AG10803 (cell line): ENCODE measurements around the gene ID4.
A peak's percentile ranks its signal among the peaks of the same experiment; 100 is the strongest.

Experiments used
- DNase-seq: peaks from one replicate; pipeline ENCODE4 v3.0.0; 2010; ENCODE audit warnings: low read depth
- H3K4me3 ChIP-seq: 2 replicates; pipeline ENCODE4 v1.5.1; 2011; ENCODE audit warnings: mild to moderate bottlenecking, low read length, control low read depth
- TF ChIP-seq, protein P1 (sequence below): conservative IDR thresholded peaks from 2 replicates; pipeline ENCODE4 v1.5.1; 2011; ENCODE audit warnings: mild to moderate bottlenecking, low read length, control low read depth, inconsistent platforms

Gene ID4

DNA sequence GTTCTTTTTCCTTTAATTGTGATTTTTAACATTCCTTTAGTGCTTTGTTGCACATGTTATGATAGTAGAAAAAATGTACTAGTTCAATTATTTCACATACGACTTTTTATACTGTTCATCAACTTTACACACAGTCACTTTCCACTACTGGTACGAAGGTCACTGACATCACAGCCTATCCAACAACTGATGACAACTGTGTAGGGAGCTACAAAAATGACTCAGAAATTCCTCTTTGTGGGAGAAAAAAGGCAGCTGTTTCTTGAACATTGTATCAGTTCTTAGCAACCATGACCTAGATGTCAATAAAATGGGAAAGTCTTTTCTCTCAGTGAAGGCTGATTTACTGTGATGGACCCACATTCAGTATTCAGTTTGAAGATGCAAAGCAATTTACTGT, 7.0 kb upstream of the ID4 start:
- TF ChIP-seq, protein P1, sequence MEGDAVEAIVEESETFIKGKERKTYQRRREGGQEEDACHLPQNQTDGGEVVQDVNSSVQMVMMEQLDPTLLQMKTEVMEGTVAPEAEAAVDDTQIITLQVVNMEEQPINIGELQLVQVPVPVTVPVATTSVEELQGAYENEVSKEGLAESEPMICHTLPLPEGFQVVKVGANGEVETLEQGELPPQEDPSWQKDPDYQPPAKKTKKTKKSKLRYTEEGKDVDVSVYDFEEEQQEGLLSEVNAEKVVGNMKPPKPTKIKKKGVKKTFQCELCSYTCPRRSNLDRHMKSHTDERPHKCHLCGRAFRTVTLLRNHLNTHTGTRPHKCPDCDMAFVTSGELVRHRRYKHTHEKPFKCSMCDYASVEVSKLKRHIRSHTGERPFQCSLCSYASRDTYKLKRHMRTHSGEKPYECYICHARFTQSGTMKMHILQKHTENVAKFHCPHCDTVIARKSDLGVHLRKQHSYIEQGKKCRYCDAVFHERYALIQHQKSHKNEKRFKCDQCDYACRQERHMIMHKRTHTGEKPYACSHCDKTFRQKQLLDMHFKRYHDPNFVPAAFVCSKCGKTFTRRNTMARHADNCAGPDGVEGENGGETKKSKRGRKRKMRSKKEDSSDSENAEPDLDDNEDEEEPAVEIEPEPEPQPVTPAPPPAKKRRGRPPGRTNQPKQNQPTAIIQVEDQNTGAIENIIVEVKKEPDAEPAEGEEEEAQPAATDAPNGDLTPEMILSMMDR: no peak
- peak; percentile 31 for DNase-seq
- no peak overlapping the region for H3K4me3 ChIP-seq

DNA sequence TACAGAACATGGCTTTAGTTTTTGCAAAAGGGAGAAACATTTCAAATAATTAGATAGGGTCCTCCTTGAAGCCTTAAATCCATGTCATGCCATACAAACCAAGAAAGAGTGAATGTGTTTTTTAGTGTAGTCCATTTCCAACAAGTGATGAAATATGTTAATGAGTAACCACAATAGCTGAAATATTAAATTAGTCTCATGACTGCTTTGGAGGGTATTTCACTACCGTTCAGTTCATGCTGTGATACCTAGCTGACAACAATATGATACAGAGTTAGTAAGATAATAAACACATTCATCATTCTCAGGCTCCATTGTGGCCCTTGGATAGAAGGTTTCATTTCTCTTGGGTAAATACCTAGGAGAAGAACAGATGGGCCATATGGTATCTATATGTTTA, 5.8 kb upstream of the ID4 start:
- H3K4me3 ChIP-seq: no peak overlapping the region
- TF ChIP-seq, protein P1: no peak
- no peak for DNase-seq

DNA sequence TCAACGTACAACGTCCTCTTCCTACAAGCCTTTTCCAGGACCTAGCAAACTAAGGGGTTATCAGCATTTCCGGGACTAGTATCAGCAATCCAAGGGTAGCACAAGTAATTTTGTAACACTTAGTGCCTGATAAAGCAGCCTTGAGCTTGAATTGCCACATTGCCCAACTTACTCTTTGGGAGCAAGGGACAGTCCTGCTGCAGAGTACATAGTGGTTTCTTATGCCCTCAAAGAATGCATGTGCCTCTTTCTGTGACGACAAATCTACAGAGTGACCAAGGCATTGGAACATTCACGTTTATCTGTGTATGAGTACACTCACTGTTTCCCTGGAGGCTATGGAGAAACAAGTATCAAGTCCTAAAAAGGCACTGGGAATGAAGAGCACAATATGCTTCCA, 3.2 kb upstream of the ID4 start:
- no peak overlapping the region for H3K4me3 ChIP-seq
- TF ChIP-seq, protein P1: no peak
- no peak for DNase-seq

DNA sequence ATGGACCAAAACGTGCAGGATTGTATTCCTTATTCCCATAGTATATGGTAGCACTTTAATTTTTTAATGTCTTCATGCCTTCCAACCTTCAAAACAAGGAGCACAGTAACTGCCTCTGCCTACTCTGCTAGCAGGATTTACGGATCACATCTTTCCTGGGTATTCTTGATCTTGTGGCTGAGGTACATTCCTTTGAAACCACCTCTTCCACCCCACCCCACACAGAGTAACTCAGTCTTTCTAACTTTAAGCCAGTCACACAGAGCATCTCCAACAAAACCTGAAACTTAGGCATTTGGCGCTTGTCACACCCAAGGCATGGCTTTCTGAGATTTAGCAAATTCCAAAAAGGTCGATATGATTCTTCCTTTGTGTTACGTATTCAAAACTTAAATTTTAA, 2.3 kb upstream of the ID4 start:
- no peak for DNase-seq

DNA sequence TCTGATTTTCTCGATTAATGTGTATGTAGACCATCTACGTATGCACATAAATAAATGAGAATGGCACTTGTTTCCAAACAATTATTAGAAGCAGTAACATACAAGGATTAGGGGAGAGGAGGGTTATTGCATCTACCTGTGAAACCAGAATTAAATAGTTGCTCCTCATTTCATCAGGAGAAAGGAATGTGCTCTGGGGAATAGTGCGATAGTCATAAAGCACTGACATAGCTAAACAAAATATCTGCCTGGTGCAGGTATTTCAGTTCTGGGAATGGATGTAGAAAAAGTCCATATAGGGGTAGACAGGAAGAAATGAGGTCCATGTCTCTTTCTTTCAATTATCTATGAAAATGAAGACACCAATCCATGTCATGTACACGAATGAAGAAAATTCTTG, 1.6 kb upstream of the ID4 start:
- no peak overlapping the region for H3K4me3 ChIP-seq
- no peak for DNase-seq
- TF ChIP-seq, protein P1: no peak

More for the DNA sequence above, 2.3 kb upstream of the ID4 start:
- no peak overlapping the region for H3K4me3 ChIP-seq
- TF ChIP-seq, protein P1: no peak

DNA sequence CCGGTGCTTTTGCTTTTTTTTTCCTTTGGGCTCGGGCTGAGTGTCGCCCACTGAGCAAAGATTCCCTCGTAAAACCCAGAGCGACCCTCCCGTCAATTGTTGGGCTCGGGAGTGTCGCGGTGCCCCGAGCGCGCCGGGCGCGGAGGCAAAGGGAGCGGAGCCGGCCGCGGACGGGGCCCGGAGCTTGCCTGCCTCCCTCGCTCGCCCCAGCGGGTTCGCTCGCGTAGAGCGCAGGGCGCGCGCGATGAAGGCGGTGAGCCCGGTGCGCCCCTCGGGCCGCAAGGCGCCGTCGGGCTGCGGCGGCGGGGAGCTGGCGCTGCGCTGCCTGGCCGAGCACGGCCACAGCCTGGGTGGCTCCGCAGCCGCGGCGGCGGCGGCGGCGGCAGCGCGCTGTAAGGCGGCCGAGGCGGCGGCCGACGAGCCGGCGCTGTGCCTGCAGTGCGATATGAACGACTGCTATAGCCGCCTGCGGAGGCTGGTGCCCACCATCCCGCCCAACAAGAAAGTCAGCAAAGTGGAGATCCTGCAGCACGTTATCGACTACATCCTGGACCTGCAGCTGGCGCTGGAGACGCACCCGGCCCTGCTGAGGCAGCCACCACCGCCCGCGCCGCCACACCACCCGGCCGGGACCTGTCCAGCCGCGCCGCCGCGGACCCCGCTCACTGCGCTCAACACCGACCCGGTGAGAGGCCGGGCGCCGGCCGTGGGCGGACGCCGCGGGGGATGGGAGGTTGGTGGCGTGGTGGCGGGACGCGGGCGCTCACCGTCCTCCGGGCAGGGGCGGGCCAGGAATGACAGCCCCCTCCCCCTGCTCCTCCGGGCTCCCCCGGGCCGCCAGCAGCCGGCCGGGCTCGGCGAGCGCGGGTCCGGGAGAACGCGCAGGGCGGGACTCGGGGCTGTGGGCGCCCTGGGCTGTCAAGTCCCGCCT, 606 bp downstream of the ID4 start:
- H3K4me3 ChIP-seq: peak overlapping the region; percentile 78
- TF ChIP-seq, protein P1: no peak
- peak; percentile 40 for DNase-seq
